C4-2B (cell line): Measurements from ENCODE around the gene SURF6.

Experiments
- CTCF ChIP-seq: fragments of 450-650 bp; conservative IDR thresholded peaks from 2 replicates; pipeline ENCODE4 v1.5.1; 2017; ENCODE audit warnings: mild to moderate bottlenecking
- ZFX ChIP-seq: fragments of 450-650 bp; IDR thresholded peaks from 2 replicates; pipeline ENCODE4 v1.6.1; 2017

- no peak for TF ChIP-seq CTCF
- TF ChIP-seq ZFX: no peak
Measured at GRCh38 chr9:133333566-133333965, 2.4 kb downstream of the SURF6 start.
